Frontal cortex (tissue), 1 donor: Measurements from ENCODE around the gene PAMR1. TPM values are rescaled to one million over a fixed set of nuclear protein-coding genes. Genes with fewer than 3 reads are reported as not detected.

Source experiments
- total RNA-seq: library from RNA; depleted of rRNA; stranded (reverse); fragments of >200 nt; gene quantifications from one replicate; pipeline ENCODE4 v1.2.3, GENCODE V29; 2014

Gene PAMR1
- total RNA-seq, 1 donor from 2014 or later, result 2.0 TPM

Other genes with a start within 250 kb of the PAMR1 start
- gene SLC1A2, start 106.1 kb downstream of the PAMR1 start, total RNA-seq, result 161 TPM
- gene FJX1, start 92.8 kb upstream of the PAMR1 start, total RNA-seq, result 50.1 TPM
- 13.5 TPM for gene TRIM44, start 137.2 kb upstream of the PAMR1 start, total RNA-seq